Islet of Langerhans (tissue), 1 donor: ENCODE measurements around the gene UBXN7.
"Not testable (repeated sequence)": the region's sequence is repeated elsewhere in the genome, so short reads cannot be mapped to it uniquely, and the experiment has no call there.

Source experiments
- FAIRE-seq: peaks from one replicate; lab custom pipeline; 2011; peaks lifted over from hg19 to GRCh38; lab: Jason Lieb, UNC

Gene UBXN7

GRCh38 chr3:196418601-196419000, 13.6 kb downstream of the UBXN7 start:
- FAIRE-seq, result no peak

GRCh38 chr3:196414469-196414868, 17.8 kb downstream of the UBXN7 start:
- FAIRE-seq, result no peak

- FAIRE-seq, result no peak
Observed at GRCh38 chr3:196412704-196413103, 19.5 kb downstream of the UBXN7 start.

GRCh38 chr3:196409409-196409808, 22.8 kb downstream of the UBXN7 start:
- no peak for FAIRE-seq

GRCh38 chr3:196408565-196409300, 23.5 kb downstream of the UBXN7 start:
- FAIRE-seq, result no peak

GRCh38 chr3:196406811-196407470, 25.3 kb downstream of the UBXN7 start:
- no peak for FAIRE-seq

- FAIRE-seq, result no peak
Observed at GRCh38 chr3:196400331-196400730, 31.9 kb downstream of the UBXN7 start.

GRCh38 chr3:196399485-196399945, 32.7 kb downstream of the UBXN7 start:
- no peak for FAIRE-seq

- no peak for FAIRE-seq
Observed at GRCh38 chr3:196398782-196399181, 33.4 kb downstream of the UBXN7 start.

- no peak for FAIRE-seq
Observed at GRCh38 chr3:196397941-196398340, 34.3 kb downstream of the UBXN7 start.

GRCh38 chr3:196390116-196390515, 42.1 kb downstream of the UBXN7 start:
- no peak for FAIRE-seq

- FAIRE-seq, result no peak
Observed at GRCh38 chr3:196388956-196389355, 43.3 kb downstream of the UBXN7 start.

- FAIRE-seq, result not testable (repeated sequence)
Observed at GRCh38 chr3:196387941-196388340, 44.3 kb downstream of the UBXN7 start.

GRCh38 chr3:196386797-196387196, 45.4 kb downstream of the UBXN7 start:
- FAIRE-seq, result not testable (repeated sequence)

GRCh38 chr3:196386034-196386433, 46.2 kb downstream of the UBXN7 start:
- not testable (repeated sequence) for FAIRE-seq

- FAIRE-seq, result not testable (repeated sequence)
Observed at GRCh38 chr3:196385446-196385845, 46.8 kb downstream of the UBXN7 start.

- no peak for FAIRE-seq
Observed at GRCh38 chr3:196378146-196378841, 53.9 kb downstream of the UBXN7 start.

- FAIRE-seq, result no peak
Observed at GRCh38 chr3:196377321-196377720, 54.9 kb downstream of the UBXN7 start.

GRCh38 chr3:196365736-196366135, 66.5 kb downstream of the UBXN7 start:
- FAIRE-seq, result no peak

- FAIRE-seq, result no peak
Observed at GRCh38 chr3:196360586-196360985, 71.6 kb downstream of the UBXN7 start.

GRCh38 chr3:196358540-196358939, 73.7 kb downstream of the UBXN7 start:
- not testable (repeated sequence) for FAIRE-seq

GRCh38 chr3:196357905-196358304, 74.3 kb downstream of the UBXN7 start:
- no peak for FAIRE-seq

- FAIRE-seq, result no peak
Observed at GRCh38 chr3:196356556-196356955, 75.7 kb downstream of the UBXN7 start.
